NCI-H510A (cell line): ENCODE measurements around the gene CST4.
"Not testable (repeated sequence)": the region's sequence is repeated elsewhere in the genome, so short reads cannot be mapped to it uniquely, and the experiment has no call there.

Experiments
- DNase-seq: peaks from one replicate; lab custom pipeline; 2025; lab: John Stamatoyannopoulos, UW

Gene CST4

DNA sequence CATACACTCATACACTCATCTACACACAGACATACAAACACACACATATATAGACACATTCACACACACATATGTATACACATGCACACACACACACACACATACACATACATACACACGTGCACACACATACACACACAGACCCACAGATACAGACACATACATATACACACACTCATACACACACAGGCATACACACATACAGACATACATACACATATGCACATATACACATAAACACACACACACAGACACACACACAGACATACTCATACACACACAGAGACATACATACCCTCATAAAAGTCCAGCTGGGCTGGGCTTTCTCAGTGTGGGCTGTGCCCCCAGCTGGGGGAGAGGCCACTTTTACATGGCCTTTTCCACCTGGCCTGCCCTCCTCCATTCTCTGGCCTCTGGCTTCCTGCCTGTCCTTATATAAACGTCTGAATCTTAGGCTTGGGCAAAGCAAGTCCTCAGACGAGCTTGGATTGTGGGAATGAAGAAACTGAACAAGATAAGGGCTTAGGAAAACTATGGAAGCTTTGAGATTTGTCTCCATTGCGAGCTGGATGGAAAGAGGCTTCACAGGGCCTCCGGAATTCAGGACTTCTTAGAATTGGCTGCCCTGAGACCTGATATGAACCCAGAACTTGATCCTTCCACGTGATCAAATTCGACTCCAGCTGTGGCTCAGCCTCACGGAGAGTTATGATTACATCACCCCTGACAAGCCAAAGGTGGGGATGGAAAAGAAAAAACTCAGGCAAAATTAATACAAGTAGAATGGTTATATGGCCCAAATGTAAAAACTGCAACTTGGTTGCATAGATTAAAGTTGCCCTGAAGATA, 28.6 kb downstream of the CST4 start:
- no peak for DNase-seq

GRCh38 chr20:23659610-23659988, 29.2 kb downstream of the CST4 start:
- DNase-seq, result not testable (repeated sequence)

DNA sequence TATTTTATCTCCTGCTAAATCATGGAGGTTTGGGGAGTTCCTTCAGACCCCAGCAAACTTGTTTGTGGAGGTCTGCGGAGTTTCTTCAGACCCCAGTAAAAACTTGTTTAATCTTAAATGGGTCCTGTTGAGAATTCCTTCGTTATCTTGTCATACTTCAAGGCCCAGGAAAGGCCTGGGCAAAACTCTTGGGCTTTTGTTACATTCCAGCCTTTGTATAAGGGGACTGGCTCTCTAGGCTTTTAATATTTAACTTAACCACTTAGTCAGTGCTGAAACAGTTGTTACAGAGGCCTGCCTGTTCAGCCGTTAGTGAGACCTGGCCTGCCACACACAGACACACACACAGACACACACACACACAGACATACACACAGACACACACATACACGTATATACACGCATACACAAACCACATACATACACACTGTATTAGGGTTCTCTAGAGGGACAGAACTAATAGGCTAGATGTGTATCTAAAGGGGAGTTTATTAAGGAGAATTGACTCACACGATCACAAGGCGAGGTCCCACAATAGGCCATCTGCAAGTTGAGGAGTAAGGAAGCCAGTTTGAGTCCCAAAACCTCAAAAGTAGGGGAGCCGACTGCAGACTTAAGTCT, 29.7 kb downstream of the CST4 start:
- DNase-seq, result no peak

DNA sequence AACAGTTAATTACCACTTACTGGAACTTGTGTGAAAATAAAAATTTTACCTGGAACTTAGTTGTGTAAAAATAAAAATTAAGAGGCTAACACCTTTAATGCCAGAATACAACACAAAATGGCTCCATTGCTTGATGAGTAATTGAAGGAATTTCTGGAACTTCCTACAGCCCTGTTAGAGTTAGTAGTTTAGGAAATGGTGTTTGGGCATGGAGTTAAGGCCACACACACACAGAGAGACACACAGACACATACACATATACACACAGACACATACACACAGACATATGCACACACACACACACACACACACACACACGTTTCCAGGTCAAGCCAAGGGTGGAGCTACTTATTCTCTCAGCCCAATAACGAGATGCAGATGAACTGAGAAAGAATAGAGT, 30.5 kb downstream of the CST4 start:
- no peak for DNase-seq

DNA sequence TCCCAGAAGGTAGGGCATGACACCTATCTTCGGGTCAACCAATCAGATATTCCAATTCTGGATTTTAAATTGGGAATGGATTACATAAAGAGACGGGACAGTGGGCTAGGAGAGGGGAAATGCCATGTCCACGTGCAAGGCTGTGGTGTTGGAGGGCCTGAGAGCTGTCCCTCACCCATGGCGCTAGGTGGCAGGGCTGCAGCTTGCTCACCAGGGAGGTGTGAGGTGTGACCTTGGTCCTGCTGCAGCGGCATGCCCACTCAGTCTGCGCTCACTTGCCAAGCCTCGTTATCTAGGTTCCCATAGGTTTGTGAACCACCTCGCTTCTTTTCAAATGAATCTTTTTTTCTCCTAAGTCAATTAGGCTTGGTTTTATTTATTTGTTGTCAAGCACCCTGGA, 31.6 kb downstream of the CST4 start:
- no peak for DNase-seq

DNA sequence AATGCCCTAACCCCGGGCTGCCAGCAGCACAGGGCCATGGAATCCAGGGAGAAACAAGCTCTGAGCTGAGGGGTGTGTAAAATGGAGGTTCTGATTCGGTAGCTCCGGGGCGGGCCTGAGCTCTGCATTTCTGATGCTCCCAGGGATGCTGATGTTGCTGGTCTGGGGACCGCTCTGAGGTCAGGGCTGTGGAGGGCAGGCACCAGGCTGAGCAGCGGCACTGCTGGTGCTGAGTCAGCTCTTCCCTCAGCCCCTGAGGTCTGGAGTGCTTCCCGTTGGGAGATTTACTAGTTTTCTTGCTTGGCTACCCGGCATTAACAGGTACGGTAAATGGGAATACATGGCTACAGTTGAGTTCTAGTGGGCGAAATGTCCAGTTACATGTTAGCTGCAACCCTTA, 32.5 kb downstream of the CST4 start:
- no peak for DNase-seq

GRCh38 chr20:23655491-23656211, 33.2 kb downstream of the CST4 start:
- DNase-seq, result no peak

GRCh38 chr20:23654717-23655116, 34.1 kb downstream of the CST4 start:
- no peak for DNase-seq

GRCh38 chr20:23654000-23654399, 34.8 kb downstream of the CST4 start:
- DNase-seq, result no peak

DNA sequence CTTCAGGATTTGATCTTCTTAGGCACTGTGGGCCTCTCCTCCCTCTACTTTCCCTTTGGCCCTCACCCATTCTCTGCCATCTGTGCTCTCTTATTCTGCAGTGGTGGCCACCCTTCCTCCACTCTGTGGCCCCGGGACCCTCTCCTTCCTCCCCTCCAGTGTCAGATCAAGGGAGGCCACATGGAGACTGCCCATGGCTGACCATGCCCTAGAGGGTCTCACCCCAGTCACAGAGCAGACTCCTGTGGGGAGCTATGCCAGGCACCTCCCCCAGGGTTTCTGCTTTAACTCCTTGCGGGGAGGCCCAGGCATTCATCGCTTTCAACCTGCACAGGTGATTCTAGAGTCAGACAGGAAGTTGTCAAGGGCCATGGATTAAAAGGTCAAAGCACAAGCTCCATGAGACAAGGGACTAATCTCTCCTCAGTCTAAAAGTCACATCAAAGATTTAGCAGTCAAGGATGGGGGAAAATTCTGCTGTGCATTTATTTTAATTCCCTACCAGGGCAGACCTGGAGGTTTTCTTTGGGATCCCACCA, 35.4 kb downstream of the CST4 start:
- no peak for DNase-seq

GRCh38 chr20:23652926-23653325, 35.9 kb downstream of the CST4 start:
- DNase-seq, result no peak

- no peak for DNase-seq
Measured at GRCh38 chr20:23652371-23652770, 36.5 kb downstream of the CST4 start.

DNA sequence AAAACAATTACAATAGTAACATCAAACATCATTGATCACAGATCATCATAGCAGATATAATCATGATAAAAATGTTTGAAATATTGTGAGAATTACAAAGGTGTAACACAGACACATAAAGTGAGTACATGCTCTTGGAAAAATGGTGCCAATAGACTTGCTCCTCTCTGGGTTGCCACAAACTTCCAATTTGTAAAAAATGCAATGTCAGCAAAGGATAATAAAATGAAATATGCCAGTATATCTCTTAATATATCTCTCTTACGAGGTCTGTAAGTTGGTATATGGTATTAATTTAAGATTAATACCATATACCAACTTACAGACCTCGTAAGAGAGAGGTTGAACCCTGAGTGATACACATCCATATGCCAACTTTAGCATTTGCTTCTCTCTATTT, 37.7 kb downstream of the CST4 start:
- DNase-seq, result no peak

- no peak for DNase-seq
Measured at GRCh38 chr20:23649830-23650417, 38.9 kb downstream of the CST4 start.

GRCh38 chr20:23649242-23649641, 39.6 kb downstream of the CST4 start:
- DNase-seq, result no peak

DNA sequence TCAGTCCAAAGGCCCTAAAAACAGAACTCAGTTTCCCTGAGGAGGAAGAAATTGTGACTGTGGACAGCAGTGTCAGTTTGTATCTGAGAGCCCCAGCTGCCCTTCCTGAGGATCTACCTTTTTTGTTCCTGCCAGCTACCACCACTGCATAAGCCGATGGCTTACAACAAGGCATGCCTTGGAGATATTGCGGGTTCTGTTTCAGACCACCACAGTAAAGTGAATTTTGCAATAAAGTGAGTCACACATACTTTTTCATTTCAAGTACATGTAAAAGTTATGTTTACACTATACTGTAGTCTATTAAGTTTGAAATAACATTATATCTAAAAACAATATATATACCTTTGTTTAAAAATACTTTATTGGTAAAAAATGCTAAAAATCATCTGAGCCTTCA, 41.5 kb downstream of the CST4 start:
- no peak for DNase-seq

DNA sequence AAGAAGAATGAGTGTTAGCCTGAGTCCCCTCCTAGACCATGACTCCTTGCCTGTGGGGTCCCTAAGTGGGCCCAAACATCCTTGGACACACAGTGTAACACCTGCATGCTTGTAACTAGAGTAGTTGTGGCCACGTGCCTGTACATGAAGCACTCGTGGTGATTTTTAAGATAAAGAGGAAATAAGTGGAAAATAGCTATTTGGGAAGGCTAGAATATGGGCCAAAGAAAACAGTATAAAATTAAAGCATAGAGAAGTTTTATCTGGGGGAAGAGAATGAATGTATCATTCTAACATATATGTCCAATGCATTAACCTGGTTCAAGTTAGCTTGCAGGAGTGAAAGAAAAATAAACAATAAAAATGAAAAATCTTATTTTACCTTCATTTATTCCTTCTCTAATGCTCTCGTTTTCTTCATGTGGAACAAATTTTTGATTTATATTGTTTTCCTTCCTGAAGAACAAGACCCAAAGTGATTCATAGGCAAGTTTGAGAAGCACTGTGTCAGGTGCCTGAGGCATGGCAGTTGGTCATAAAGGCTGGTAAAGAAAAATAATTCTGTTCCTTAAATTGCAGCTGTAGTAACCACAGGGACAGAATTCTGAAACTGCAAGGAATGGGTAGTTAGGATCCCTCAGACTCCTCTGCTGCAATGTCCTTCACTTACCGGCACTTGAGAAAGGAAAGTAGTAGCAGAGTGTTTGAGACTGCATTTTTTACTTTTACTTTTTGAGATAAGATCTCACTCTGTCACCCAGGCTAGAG, 42.5 kb downstream of the CST4 start:
- DNase-seq, result no peak

DNA sequence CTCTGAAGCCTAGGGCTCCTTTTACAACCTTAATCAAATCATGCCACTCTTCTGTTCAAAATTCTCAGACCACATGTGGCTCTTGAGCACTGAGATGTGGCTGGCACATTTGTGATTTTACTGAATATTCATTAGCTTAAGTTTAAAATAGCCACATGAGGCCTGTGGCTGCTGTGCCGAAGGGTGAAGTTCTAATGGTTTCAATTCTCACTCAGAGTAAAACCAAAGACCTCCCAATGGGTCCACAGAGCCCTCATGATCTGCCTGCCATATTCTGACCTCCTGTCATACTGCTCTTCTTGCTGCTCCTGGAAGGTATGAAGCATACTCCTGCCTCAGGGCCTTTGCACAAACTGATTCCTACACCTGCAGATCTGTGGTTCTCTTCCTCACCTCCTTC, 43.3 kb downstream of the CST4 start:
- no peak for DNase-seq

DNA sequence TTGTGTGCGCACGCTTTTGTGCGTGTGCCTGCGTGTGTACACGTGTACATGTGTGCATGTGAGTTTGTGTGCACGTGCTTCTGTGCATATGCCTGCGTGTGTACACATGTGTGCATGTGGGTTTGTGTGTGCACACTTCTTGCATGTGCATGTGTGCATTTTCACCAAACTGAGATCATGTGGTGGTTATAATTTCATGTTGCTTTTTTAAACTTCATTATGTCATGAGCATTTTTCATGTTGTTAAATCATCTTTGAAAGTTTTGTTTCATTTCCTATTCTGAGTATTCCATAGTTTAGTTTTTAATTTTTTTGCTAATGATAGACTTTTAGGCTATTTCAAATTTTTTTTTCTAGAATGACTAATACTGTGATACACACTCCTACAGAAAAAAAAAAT, 44.7 kb downstream of the CST4 start:
- DNase-seq, result no peak

- DNase-seq, result no peak
Measured at GRCh38 chr20:23643659-23644058, 45.2 kb downstream of the CST4 start.

DNA sequence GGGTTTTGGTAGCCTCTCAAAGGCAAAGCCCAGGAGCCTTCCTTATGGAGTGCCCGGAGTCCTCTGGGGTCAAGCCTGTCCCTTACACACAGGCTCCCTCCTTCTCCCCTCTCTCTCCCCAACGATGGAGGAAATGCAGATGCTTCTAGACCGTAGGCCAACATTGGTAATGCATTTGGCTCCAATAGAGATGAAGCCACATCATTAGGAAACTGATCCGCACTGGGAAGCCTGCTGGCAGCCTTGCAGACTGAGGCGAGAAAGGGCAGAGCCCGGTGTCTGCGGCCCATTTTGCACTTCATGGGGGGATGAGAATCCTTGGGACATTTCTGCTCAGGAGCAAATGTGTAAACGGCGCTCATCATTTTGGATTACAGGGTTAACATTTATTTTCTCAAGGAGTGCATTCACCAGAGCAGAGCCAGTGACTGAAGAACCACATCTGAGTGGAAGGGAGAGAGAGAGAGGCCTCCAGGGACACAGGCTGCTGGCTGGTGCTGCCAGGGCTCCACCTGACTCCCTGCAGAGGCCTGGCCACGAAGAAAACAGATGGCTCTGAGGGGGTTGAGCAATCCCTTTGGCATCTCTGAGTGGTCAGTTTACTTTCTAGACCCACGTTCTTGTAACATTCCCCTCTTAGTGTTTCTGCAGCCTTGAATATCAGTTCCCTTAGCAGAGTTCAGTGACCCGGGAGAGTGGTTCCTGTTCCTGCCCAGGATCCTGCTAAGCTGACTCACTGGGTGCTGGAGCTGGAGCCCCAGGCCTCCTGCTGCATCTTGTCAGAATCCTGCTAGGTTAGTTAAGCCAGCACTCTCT, 46.7 kb downstream of the CST4 start:
- no peak for DNase-seq
